Sigmoid colon (tissue), 4 donors: ENCODE measurements around the gene PRKACB.

ENCODE experiments used
- EP300 ChIP-seq, 4 donors: sonication (generic); formaldehyde crosslinking; IDR thresholded peaks; one replicate each; pipeline ENCODE4 v1.6.1; 2017; ENCODE audit warnings: antibody characterized with exemption in 4 of 4
- POLR2A ChIP-seq, 2 donors: fragments of 450-650 bp; IDR thresholded peaks; one replicate each; pipeline ENCODE4 v1.6.1; 2016; ENCODE audit warnings: antibody characterized with exemption in 2 of 2, mild to moderate bottlenecking in 2 of 2, moderate library complexity in 2 of 2
- POLR2AphosphoS5 ChIP-seq, 4 donors: sonication (generic); formaldehyde crosslinking; IDR thresholded peaks; one replicate each; pipeline ENCODE4 v1.6.1; 2017; ENCODE audit warnings: antibody characterized with exemption in 4 of 4
- TF ChIP-seq, protein P1 (sequence below), 4 experiments: fragments of 450-650 bp in 3 of 4; fragments of 200-600 bp in 1 of 4; IDR thresholded peaks; one replicate each; pipeline ENCODE4 v1.5.1; 2016 to 2019; ENCODE audit warnings: antibody characterized with exemption in 4 of 4, mild to moderate bottlenecking in 3 of 4, moderate library complexity in 2 of 4

DNA sequence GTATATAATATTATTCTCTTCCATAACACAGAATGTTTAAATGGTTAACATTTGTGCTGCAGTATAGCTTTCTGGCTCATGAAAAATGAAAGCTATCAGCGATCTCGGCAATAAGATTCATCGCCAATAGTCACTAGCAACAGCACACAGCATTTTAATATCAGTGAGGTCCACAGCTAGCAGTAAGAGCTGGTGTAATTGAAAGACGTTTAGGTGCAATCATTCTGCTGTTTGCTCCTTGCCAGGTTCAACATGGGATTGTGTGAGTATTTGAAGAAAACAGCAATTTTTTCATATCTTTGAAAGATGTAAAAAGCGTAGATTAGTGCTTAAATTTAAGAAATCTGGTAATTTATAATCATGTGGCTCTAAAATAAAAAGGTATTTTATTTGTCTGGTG lies 20.1 kb downstream of the PRKACB start:
- TF ChIP-seq, protein P1, sequence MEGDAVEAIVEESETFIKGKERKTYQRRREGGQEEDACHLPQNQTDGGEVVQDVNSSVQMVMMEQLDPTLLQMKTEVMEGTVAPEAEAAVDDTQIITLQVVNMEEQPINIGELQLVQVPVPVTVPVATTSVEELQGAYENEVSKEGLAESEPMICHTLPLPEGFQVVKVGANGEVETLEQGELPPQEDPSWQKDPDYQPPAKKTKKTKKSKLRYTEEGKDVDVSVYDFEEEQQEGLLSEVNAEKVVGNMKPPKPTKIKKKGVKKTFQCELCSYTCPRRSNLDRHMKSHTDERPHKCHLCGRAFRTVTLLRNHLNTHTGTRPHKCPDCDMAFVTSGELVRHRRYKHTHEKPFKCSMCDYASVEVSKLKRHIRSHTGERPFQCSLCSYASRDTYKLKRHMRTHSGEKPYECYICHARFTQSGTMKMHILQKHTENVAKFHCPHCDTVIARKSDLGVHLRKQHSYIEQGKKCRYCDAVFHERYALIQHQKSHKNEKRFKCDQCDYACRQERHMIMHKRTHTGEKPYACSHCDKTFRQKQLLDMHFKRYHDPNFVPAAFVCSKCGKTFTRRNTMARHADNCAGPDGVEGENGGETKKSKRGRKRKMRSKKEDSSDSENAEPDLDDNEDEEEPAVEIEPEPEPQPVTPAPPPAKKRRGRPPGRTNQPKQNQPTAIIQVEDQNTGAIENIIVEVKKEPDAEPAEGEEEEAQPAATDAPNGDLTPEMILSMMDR (IDR thresholded peaks at IDR 0.05) = no peak
- no peak for TF ChIP-seq POLR2A (IDR thresholded peaks at IDR 0.05)
- TF ChIP-seq POLR2AphosphoS5 (IDR thresholded peaks at IDR 0.05) = no peak
- TF ChIP-seq EP300 (IDR thresholded peaks at IDR 0.05) = no peak
